HEK293T (cell line): ENCODE data around the gene ASTN2.

Experiments
- FOXA1 ChIP-seq: fragments of 450-650 bp; IDR thresholded peaks from 2 replicates; pipeline ENCODE4 v1.6.1; 2016; ENCODE audit warnings: mild to moderate bottlenecking
- FOXM1 ChIP-seq: fragments of 450-650 bp; IDR thresholded peaks from 2 replicates; pipeline ENCODE4 v1.6.1; 2017; ENCODE audit warnings: mild to moderate bottlenecking, borderline replicate concordance
- SP1 ChIP-seq: fragments of 450-650 bp; IDR thresholded peaks from 2 replicates; pipeline ENCODE4 v1.6.1; 2017
- TARDBP ChIP-seq: fragments of 450-650 bp; IDR thresholded peaks from 2 replicates; pipeline ENCODE4 v1.6.1; 2016

DNA sequence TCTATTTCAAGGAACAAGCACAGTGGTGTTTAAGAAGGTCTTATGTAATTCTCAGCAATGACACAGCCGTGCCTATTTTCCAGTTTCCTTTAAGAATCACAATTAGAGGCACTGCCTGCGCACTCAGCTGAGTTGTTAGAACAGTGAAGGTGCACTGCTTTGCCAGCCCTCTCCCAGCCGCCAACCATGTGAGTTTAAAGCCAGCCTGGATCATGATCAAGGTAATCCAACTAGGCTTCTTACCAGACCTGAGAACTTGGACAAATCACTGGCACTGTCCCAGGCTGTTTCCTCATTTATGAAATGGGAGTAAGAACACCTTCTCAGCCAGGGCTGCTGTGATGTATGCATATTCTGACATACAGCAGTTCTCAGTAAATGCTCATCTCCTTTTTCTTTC, 99.6 kb downstream of the ASTN2 start:
- no peak for TF ChIP-seq TARDBP
- no peak for TF ChIP-seq SP1
- no peak for TF ChIP-seq FOXA1
- TF ChIP-seq FOXM1, result no peak
